NCI-H187 (cell line): ENCODE data around the gene ZNF525.
"Not testable (repeated sequence)": the region's sequence is repeated elsewhere in the genome, so short reads cannot be mapped to it uniquely, and the experiment has no call there.

Experiments used
- DNase-seq, 2 experiments: peaks; one replicate each; lab custom pipeline; 2025; lab: John Stamatoyannopoulos, UW

The ZNF525 gene

DNA sequence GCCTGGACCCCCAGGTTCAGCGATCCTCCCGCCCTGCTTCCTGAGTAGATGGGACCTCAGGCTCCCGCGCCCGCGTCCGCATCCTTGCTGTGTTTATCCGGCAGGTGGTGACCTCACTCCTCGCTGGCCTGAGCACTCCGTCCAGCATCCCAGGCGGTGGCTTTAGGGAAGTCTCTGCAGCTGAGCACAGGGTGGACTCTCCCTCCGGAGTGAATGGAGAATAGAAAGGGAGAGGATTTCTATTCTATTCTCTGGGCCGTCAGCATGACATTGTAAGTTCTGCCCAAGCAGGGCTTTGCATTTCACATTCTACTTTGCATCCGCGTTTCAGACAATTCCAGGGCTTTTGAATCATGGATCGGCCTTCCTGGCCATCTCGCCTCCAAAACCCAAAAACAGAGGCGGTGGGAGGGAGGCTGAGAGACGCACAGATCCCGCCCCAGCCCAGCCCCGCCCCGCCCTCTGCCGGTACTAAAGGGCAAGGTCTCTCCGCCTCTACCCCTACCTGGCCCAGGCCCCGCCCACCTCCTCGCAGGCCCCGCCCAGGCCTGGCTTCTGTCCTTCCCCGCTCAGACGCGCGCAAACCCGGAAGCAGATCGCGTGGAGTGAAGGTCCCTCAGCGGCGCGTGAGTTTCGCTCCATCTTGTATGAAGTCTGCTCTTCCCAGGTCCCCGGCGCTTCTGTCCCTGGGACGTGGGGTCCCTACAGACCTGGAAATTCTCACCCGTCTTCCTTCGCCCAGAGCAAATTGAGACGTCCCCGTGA, at the start of gene ZNF525:
TSS of gene ZNF525 (plus strand) at position 572 of the 765 bp plus-strand sequence. CDS start 6,577 bp downstream, outside the sequence.
- peak; percentile 91 to 94 for DNase-seq

DNA sequence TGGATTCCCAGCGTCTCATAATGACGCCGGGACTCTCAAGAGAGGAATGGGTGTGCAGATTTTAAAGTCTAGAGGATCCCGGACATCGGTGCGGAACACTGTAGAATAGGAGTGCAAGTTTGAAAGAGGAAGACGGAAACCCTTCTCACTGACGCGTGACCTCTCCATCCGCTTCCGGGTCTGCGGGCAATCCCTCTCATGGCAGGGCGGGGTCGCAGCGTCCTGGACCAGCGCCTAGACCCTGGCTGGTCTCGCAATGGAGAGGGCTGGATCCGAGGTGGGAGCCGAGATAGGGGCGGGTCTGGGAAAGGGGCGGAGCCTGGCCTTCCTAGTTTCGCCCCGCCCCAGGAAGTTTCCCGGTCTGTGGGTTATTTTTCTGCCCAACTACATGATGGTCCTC, 36.5 kb upstream of the ZNF525 start:
- no peak for DNase-seq

DNA sequence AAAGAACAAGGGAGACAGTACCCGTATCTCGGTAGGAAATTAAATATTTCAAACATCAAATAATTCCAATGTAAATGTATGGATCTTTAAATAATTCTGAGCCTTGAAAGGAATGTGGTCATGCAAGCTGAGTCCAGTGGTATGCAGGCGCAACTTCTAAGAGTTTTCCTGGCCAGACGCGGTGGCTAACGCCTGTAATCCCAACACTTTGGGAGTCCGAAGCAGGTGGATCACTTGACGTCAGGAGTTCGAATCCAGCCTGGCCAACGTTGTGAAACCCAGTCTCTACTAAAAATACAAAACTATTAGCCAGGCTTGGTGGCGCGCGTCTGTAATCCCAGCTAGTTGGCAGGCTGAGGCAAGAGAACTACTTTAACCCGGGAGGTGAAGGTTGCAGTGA, 33.0 kb upstream of the ZNF525 start:
- no peak for DNase-seq

DNA sequence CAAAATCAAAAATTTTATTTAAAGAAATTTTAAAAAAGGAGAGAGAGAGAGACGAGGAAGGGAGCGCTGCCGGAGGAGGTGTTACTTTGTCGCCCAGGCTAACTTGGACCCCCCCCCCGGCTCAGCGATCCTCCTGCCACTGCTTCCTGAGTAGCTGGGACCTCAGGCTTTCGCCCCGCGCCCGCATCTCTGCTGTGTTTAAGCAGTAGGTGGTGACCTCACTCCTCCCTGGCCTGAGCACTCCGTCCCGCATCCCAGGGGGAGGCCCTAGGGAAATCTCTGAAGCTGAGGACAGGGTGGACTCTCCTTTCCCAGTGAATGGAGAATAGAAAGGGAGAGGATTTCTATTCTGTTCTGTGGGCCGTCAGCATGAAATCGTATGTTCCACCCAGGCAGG, 32.4 kb upstream of the ZNF525 start:
- DNase-seq: no peak

DNA sequence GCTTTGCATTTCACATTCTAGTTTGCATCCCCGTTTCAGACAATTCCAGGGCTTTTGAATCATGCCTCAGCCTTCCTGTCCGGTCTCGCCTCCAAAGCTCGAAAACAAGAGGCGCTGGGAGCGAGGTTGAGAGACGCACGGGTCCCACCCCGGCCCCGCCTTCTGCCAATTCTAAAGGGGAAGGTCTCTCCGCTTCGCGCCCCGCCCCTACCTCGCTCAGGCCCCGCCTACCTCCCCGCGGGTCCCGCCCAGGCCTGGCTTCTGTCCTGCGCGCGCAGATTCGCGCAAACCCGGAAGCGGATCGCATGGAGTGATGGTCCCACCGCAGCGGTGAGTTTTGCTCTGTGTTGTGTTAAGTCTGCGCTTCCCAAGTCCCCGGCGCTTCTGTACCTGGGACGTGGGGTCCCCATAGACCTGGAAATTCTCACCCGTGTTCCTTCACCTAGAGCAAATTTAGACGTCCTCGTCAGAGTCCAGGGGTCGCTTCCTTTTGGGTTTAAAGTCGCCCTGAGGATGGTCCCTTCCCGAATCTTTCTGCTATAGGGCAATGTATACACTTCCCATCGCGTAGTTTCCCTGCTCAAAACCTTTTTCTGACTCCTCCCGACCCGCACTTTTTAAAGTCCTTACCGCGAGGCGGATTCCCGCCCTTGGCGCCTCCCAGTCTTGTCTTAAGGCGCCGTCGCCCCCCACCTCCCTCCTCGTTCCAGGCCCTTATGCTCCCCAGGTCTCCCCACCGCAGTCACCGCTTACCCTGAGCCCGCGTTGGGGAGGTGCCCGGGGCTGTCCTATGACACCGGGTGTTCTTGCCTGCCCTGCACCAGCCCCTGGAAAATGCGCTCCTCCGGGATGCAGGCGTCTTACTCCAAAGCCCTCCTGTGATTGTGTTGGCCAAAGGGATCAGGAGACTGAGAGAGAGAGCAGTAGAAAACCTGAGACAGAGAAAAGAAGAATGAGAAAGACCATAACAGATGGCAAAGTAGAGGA, 31.7 kb upstream of the ZNF525 start, which contains the start of gene ZNF845:
TSS of gene ZNF845 (plus strand) at position 287 of the 987 bp plus-strand sequence. CDS start 7,559 bp downstream, outside the sequence.
- peak; percentile 85 to 89 for DNase-seq

DNA sequence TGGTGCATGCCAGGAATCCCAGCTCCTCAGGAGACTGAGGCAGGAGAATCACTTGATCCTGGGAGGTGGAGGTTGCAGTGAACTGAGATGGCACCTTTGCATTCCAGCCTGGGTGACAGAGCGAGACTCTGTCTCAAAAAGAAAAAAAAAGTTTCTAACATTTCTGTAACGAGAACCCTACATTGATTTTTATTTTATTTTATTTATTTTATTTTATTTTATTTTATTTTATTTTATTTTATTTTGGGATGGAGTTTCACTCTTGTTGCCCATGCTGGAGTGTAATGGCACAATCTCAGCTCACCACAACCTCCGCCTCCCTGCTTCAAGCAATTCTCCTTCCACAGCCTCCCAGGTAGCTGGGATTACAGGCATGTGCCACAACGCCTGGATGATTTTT, 21.1 kb upstream of the ZNF525 start:
- not testable (repeated sequence) for DNase-seq

DNA sequence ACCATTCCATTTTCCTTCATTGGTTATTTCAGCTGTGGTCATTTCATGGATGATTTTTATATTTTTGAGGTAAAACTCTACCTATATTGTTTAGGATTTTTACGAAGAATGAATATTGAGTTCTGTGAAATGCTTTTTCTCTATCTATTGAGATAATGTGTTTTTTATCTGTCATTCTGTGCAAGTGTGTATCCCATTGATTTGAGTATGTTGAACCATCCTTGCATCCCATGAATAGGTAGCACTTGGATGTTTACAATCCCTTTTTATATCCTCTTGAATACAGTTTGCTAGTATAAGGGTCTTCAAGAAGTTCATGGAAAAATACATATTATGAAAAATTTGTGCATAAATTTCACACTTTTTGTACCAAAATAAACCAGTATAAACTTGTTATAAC, 9.8 kb upstream of the ZNF525 start:
- no peak for DNase-seq

DNA sequence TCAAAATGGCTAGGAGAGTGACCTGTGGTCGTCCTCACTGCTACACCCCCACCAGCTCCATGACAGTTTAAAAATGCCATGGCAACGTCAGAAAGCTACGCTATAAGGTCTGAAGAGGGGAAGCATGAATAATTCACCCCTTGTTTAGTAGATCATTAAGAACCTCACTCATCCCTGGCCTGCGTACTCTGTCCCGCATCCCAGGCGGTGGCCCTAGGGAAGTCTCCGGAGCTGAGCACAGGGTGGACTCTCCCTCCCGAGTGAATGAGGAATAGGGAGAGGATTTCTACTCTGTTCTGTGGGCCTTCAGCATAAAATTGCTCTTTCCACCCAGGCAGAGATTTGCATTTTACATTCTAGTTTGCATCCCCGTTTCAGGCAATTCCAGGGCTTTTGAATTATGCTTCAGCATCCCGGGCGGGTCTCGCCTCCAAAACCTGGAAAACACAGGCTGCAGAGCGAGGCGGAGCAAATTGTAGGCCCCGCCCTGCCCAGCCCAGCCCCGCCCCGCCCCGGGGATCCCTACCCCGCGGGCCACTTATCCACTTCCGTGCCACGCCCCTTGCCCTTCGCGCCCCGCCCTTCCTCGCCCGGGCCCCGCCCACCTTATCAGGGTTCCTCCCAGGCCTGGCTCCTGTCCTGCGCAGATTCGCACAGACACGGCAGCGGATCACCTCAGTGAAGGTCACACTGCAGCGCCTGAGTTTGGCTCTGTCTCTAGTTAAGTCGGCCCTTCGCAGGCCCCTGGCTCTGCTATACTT, 7.5 kb upstream of the ZNF525 start:
- no peak for DNase-seq

DNA sequence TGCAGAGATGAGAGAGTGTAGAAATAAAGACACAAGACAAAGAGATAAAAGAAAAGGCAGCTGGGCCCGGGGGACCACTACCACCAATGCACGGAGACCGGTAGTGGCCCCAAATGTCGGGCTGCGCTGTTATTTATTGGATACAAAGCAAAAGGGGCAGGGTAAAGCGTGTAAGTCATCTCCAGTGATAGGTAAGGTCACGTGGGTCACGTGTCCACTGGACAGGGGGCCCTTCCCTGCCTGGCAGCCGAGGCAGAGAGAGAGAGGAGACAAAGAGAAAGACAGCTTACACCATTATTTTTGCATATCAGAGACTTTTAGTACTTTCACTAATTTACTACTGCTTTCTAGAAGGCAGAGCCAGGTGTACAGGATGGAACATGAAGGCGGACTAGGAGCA, 5.4 kb upstream of the ZNF525 start:
- DNase-seq: not testable (repeated sequence)

DNA sequence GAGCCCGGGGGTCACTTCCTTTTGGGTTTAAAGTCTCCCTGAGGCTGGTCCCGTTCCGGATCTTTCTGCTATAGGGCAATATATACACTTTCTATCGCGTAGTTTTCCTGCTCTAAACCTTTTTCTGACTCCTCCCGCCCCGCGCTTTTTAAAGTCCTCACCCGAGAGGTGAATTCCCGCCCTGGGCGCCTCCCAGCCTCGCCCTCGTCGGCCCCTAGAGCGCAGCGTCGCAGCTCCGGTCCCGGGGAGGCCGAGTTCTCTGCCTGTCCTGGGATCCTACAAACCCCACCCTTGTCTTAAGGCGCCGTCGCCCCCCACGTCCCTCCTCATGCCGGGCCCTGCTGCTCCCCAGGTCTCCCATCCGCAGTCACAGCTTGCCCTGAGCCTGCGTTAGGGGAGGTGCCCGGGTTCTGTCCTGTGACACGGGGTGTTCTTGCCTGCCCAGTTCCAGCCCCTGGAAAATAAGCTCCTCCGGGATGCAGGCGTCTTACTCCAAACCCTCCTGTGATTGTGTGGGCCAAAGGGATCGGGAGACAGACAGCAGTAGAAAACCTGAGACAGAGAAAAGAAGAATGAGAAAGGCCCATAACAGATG, 491 bp downstream of the ZNF525 start:
- DNase-seq: no peak

DNA sequence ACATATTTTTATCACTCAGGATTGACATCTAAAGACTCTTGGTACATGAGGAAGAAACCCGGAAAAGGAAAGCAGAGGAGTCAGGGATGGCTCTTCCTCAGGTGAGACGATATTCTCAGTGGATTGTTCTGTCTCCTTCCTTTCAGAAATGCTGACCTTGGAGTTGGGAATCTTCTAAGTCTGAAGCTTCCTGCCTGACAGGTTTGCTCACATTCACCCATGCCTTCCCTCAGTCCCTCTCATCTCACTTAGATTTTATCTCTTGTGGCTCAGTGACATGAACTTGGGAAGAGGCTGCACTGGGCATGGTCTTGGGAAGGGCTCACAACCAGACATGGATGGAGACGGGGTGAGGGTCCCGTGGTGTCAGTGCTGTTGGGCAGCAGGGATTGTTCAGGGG, 6.7 kb downstream of the ZNF525 start:
- no peak for DNase-seq

DNA sequence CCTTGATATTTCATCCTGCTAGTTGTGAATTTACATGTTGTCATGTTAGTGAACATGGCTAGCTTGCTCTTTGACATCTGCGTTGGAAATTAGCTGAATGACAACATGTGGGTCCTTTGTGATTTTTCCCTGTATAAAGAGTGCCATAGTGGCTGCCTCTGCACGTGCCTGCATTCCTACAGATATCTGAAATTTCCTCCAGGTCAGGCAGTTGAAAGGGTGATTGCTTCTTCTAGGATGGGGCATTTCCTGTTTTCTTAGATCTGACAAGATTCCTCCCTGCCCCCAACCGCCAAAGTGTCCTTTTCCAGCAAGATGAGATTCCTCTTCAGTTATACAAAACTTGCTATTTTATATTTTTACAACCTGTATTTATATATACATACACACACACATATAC, 8.8 kb downstream of the ZNF525 start:
- no peak for DNase-seq

DNA sequence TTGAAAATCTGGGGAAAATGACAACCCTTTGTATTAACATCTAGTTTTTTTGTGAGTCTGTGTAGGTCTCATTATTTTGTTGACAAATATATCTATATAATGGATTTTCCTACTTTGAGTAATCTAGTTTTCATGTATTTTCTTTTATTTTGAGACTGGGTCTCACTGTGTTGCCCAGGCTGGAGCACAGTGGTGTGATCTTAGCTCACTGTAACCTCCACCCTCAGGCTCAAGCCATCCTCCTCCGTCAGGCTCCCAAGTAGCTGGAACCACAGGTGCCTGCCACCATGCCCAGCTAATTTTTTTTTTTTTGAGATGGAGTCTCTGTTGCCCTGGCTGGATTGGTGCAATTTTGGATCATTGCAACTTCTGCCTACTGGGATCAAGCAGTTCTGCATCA, 9.2 kb downstream of the ZNF525 start:
- no peak for DNase-seq

DNA sequence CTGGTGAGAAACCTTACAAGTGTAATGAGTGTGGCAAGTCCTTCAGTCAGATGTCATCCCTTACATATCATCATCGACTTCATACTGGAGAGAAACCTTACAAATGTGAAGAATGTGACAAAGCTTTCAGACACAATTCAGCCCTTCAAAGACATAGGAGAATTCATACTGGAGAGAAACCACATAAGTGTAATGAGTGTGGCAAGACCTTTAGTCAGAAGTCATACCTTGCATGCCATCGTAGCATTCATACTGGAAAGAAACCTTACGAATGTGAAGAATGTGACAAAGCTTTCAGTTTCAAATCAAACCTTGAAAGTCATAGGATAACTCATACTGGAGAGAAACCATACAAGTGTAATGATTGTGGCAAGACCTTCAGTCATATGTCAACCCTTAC, 15.9 kb downstream of the ZNF525 start:
- DNase-seq: no peak

DNA sequence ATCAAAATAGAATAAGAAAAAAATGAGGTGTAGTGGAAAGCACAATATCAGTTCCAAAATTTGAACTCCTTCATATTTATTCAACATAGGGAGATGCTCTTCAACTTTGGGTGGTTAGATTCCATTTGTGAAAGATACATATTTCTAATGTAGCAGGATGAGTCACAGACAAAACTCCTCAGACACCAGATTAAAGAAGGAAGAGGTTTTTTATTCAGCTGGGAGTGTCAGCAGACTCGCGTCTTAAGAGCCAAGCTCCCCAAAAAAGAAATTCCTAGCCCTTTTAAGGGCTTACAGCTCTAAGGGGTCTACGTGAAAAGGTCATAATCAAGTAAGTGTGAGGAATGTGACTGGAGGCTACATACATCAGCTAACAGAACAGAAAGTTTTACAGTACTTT, 22.7 kb downstream of the ZNF525 start:
- no peak for DNase-seq

DNA sequence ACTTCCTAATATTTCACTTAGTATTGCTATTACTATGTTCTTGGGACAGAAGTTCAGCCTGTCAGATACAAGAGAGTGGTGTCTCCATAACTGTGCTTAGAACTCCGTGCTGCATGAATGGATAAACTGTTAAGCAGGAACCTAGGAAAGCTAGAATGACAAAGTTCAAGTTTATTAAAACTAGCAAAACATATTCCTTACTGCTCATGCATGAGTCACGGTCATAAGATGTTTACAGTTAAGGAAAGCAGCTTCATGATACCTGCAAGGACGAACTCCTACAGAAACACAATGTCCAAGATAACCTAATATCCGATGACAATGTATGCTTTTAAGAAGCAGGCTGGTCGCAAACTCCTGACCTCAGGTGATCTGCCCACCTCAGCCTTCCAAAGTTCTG, 23.4 kb downstream of the ZNF525 start:
- DNase-seq: no peak

DNA sequence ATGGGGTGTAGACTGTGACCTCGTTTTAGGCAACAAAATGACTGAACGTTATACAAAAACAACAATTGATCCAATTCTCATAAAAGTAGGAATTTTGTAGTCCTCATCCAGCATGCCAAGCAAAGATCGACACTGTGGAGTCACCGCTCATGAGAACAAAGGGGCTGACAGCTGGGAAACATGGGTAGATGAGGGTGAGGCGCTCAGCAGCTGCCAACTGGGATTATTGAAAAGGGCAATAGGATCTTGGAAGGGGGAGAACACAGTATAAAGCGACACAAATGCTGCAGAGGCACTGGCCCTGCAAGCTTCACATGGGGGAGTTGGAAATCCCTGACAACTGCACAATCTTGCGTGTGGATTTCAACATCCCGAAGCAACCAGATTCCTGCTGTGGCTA, 24.1 kb downstream of the ZNF525 start:
- no peak for DNase-seq

DNA sequence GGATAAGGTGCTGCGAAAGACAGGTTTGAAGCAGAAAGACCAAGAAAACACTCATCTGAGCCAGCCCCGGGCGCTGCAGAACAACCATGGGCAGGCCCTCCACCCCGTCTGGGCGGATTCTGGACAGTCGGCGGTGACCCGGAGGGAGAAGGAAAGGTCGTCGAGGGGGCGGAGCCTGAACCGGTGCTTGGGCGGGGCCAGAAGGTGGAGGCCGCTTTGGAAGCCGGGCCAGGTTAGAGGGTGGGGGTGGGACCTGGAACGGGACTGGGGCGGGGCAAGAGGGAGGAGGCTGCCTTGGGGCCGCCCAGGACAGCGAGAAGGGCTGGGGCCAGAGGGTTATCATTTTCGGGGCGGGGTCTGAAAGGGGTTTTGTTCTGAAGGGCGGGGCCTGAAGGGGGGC, 24.5 kb downstream of the ZNF525 start:
- no peak for DNase-seq

DNA sequence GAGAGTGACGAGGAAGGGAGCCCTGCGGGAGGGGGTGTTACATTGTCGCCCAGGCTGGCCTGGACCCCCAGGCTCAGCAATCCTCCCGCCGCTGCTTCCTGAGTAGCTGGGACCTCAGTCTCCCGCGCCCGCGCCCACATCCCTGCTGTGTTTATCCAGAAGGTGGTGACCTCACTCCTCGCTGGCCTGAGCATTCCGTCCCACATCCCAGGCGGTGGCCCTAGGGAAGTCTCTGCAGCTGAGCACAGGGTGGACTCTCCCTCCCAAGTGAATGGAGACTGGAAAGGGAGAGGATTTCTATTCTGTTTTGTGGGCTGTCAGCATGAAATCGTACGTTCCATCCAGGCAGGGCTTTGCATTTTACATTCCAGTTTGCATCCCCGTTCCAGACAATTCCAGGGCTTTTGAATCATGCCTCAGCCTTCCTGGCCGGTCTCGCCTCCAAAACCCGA, 29.0 kb downstream of the ZNF525 start:
- DNase-seq: no peak

DNA sequence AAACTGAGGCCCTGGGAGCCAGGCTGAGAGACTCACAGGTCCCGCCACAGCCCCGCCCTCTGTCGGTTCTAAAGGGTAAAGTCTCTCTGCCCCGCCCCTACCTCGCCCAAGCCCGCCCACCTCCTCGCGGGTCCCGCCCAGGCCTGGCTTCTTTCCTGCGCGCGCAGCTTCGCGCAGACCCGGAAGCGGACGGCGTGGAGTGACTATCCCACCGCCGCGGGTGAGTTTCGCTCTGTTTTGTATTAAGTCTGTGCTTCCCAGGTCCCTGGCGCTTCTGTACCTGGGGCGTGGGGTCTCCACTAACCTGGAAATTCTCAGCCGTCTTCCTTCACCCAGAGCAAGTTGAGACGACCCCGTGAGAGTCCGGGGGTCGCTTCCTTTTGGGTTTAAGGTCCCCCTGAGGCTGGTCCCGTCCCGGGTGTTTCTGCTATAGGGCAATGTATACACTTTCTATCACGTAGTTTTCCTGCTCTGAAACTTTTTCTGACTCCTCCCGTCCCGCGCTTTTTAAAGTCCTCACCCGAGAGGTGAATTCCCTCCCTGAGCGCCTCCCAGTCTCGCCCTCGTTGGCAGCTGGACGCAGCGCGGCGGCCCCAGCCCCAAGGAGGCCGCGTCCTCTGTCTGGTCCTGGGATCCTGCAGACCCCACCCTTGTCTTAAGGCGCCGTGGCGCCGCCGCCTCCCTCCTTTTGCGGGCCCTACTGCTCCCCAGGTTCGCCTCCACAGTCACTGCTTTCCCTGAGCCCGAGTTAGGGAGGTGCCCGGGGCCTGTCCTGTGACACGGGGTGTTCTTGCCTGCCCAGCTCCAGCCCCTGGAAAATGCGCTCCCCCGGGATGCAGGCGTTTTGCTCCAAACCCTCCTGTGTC, 29.7 kb downstream of the ZNF525 start, which contains the start of gene ZNF765:
TSS of gene ZNF765 (plus strand) at position 176 of the 866 bp plus-strand sequence. CDS start 2,867 bp downstream, outside the sequence.
- DNase-seq: peak; percentile 69 to 84
